Endothelial cell of umbilical vein (primary cell): ENCODE measurements around the gene FOXO4. TPM values are rescaled to one million over a fixed set of nuclear protein-coding genes. Genes with fewer than 3 reads are reported as not detected.

Experiments used
- BruUV-seq: library from RNA; stranded (reverse); fragments of 400-500 nt; replicated peaks from 2 replicates; lab custom pipeline; 2021; lab: Mats Ljungman, UMichigan
- CTCF ChIA-PET: fragments of 300-600, 350-600 bp; sonication (Branson Sonifier 250); formaldehyde crosslinking; loops from one replicate; lab custom pipeline; 2021; ENCODE audit warnings: antibody characterized with exemption, inconsistent platforms; lab: Charles Lee
- POLR2A ChIA-PET: fragments of 300-600, 350-600 bp; sonication (Branson Sonifier 250); formaldehyde crosslinking; loops from one replicate; lab custom pipeline; 2021; ENCODE audit warnings: antibody characterized with exemption, inconsistent platforms; lab: Charles Lee
- DNase-seq: peaks from one replicate; pipeline ENCODE4 v3.0.0-alpha.2; 2011; ENCODE audit warnings: low read depth, low spot score
- FAIRE-seq: peaks from 2 replicates; lab custom pipeline; 2011; peaks lifted over from hg19 to GRCh38; lab: Jason Lieb, UNC
- H2AFZ ChIP-seq: 2 replicates; pipeline ENCODE4 v1.6.0; 2012; ENCODE audit warnings: low read depth, low read length, control low read depth, inconsistent platforms
- H3K27ac ChIP-seq: 2 replicates; pipeline ENCODE4 v1.5.1; 2011; ENCODE audit warnings: low read depth, mild to moderate bottlenecking, control low read depth, low read length, moderate library complexity; ENCODE audit not compliant: insufficient read depth
- H3K27me3 ChIP-seq, 2 experiments: 2 replicates each; pipeline versions ENCODE4 v1.6.0 to v1.6.1; 2011; ENCODE audit warnings: low read length in 2 of 2, mixed read lengths in 1 of 2; ENCODE audit not compliant: control insufficient read depth in 2 of 2, insufficient read depth in 2 of 2
- H3K36me3 ChIP-seq, 2 experiments: 2 replicates in 1 of 2; 3 replicates in 1 of 2; pipeline ENCODE4 v1.5.1; 2011; ENCODE audit warnings: low read length in 2 of 2, mild to moderate bottlenecking in 1 of 2, moderate library complexity in 1 of 2; ENCODE audit not compliant: control insufficient read depth in 2 of 2, insufficient read depth in 2 of 2; ENCODE audit errors: extremely low read depth in 1 of 2
- H3K4me1 ChIP-seq: 3 replicates; pipeline ENCODE4 v1.5.1; 2011; ENCODE audit warnings: mild to moderate bottlenecking, low read length; ENCODE audit not compliant: control insufficient read depth, insufficient read depth; ENCODE audit errors: extremely low read depth
- H3K4me2 ChIP-seq: 2 replicates; pipeline ENCODE4 v1.6.1; 2011; ENCODE audit warnings: low read length, control low read depth, mixed read lengths; ENCODE audit not compliant: insufficient read depth
- H3K4me3 ChIP-seq, 3 experiments: fragments of 200-600 bp in 1 of 3; sonication (generic), shearing (Covaris generic) in 1 of 3; replicated peaks in 1 of 3; 2 replicates each; pipeline ENCODE4 v1.5.1; 2011 to 2016; ENCODE audit warnings: control low read depth in 3 of 3, low read length in 3 of 3, mild to moderate bottlenecking in 2 of 3, inconsistent platforms in 1 of 3, low read depth in 1 of 3, moderate library complexity in 1 of 3; ENCODE audit not compliant: insufficient read depth in 1 of 3
- H3K79me2 ChIP-seq: 2 replicates; pipeline ENCODE4 v1.6.0; 2012; ENCODE audit warnings: low read length, inconsistent platforms; ENCODE audit not compliant: control insufficient read depth, insufficient read depth
- H3K9ac ChIP-seq: replicated peaks from 2 replicates; pipeline ENCODE3; 2011; ENCODE audit warnings: low read length, control low read depth; ENCODE audit not compliant: insufficient read depth; ENCODE audit errors: extremely low read depth
- H3K9me1 ChIP-seq: replicated peaks from 3 replicates; pipeline ENCODE4 v1.6.0; 2011; ENCODE audit warnings: mild to moderate bottlenecking, low read length; ENCODE audit not compliant: control insufficient read depth, insufficient read depth; ENCODE audit errors: extremely low read depth
- H3K9me3 ChIP-seq: replicated peaks from 2 replicates; pipeline ENCODE4 v1.5.1; 2012; ENCODE audit warnings: low read length, inconsistent platforms; ENCODE audit not compliant: control insufficient read depth, insufficient read depth
- H4K20me1 ChIP-seq: replicated peaks from 2 replicates; pipeline ENCODE3; 2011; ENCODE audit warnings: mild to moderate bottlenecking, low read length; ENCODE audit not compliant: control insufficient read depth, insufficient read depth; ENCODE audit errors: extremely low read depth
- CTCF ChIP-seq, 2 donors: IDR thresholded peaks; 1 replicate in 1 of 2; 2 replicates in 1 of 2; pipeline ENCODE4 v1.5.1; 2011; ENCODE audit warnings: low read length in 2 of 2, mild to moderate bottlenecking in 2 of 2, moderate library complexity in 2 of 2, control low read depth in 1 of 2, inconsistent platforms in 1 of 2, low read depth in 1 of 2; ENCODE audit not compliant: insufficient read depth in 1 of 2; ENCODE audit errors: extremely low read depth in 1 of 2
- EZH2 ChIP-seq: IDR thresholded peaks from 2 replicates; pipeline ENCODE4 v1.6.1; 2012; ENCODE audit warnings: borderline replicate concordance, low read depth, mild to moderate bottlenecking, moderate library complexity, low read length, inconsistent platforms; ENCODE audit not compliant: severe bottlenecking
- FOS ChIP-seq: IDR thresholded peaks from 2 replicates; pipeline ENCODE4 v1.6.1; 2011; ENCODE audit warnings: mild to moderate bottlenecking, low read length, moderate library complexity, borderline replicate concordance; ENCODE audit not compliant: insufficient read depth
- GATA2 ChIP-seq: IDR thresholded peaks from 2 replicates; pipeline ENCODE4 v1.7.0; 2011; ENCODE audit warnings: low read depth, mild to moderate bottlenecking, moderate library complexity, mixed read lengths, low read length; ENCODE audit not compliant: insufficient read length, insufficient read depth
- JUN ChIP-seq: IDR thresholded peaks from 2 replicates; pipeline ENCODE4 v1.6.1; 2011; ENCODE audit warnings: borderline replicate concordance, low read depth; ENCODE audit not compliant: insufficient read length, insufficient read depth
- MAX ChIP-seq: IDR thresholded peaks from 2 replicates; pipeline ENCODE4 v1.6.1; 2011; ENCODE audit not compliant: insufficient read depth, insufficient read length
- MYC ChIP-seq: IDR thresholded peaks from one replicate; pipeline ENCODE4 v1.6.1; 2011; ENCODE audit warnings: mild to moderate bottlenecking, low read depth, low read length
- POLR2A ChIP-seq: IDR thresholded peaks from 2 replicates; pipeline ENCODE4 v1.6.1; 2012; ENCODE audit warnings: low read depth, mild to moderate bottlenecking, control low read depth, low read length
- POLR2AphosphoS5 ChIP-seq: IDR thresholded peaks from 2 replicates; pipeline ENCODE4 v1.6.1; 2012; ENCODE audit warnings: low read depth, mild to moderate bottlenecking, control low read depth, low read length, moderate library complexity; ENCODE audit not compliant: insufficient read depth
- dilution Hi-C: fragments of 300-500 bp; cut with MboI; formaldehyde crosslinking; loops from one replicate; pipeline ENCODE4 v1.15.0; 2019; ENCODE audit warnings: low sequenced_read_pairs; ENCODE audit not compliant: extremely low pct_ligation_motif_present
- intact Hi-C: fragments of 100-400 bp; cut with micrococcal nuclease; formaldehyde crosslinking; loops from one replicate; pipeline ENCODE4 v1.10.0; 2022
- polyA plus RNA-seq, 4 experiments: library from polyadenylated mRNA; depleted of rRNA in 3 of 4; stranded (reverse) in 3 of 4; unstranded in 1 of 4; fragments of >200 nt; gene quantifications; 2 replicates each; pipeline versions ENCODE4 v1.2.1 to v1.2.3, GENCODE V29; 2011 to 2012; ENCODE audit warnings: missing spikeins in 1 of 4
- total RNA-seq: library from RNA; stranded (reverse); gene quantifications from 2 replicates; pipeline ENCODE4 v1.2.3, GENCODE V29; 2021

FOXO4 gene
- total and polyA plus RNA-seq, 2 donors (not counting 3 experiments of a cell fraction or from before 2014, with no cell fraction given): 4.7 to 11.0 TPM

DNA sequence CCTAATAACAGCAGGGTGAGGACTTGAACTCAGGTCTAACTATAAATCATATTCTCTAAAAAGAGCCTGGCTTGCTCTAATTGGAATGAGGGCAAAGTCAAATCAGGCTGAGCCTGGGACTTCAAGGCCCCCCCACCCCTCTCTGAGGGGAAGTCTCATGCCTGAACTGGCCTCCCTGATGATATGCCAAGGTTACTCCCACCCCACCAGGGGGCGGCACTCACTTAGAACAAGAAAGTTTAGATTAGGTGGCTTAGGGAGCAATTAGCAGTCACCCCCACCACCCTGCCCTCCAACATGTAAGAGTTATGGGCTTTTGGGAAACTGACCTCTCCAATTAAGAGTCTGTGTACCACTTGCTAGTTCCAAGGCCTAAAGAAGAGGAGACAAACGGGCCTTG, 2.7 kb downstream of the FOXO4 start:
- Histone ChIP-seq H3K4me3 (no peak overlapping the region), H2AFZ (no peak overlapping the region), H3K9me3 (no peaks in the 10 kb centered on the region), H3K27ac (no peak overlapping the region), H3K4me2 (no peak overlapping the region), H3K4me1 (peaks cover 6% of the 10 kb centered on the region), H3K9me1 (no peaks in the 10 kb centered on the region), H4K20me1 (no peaks in the 10 kb centered on the region), H3K79me2 (no peaks in the 10 kb centered on the region), H3K27me3 (peaks cover 0 to 1% of the 10 kb centered on the region in 2 experiments), H3K36me3 (no peaks in the 10 kb centered on the region), H3K9ac (no peak overlapping the region)
- BruUV-seq: no TSS peak
- intact Hi-C loops: loop anchor here (1.0 to 2.0 kb wide), 3 partner anchors 20 to 80 kb away; partner anchors contain the start of gene MED12
- ChIA-PET CTCF (no interaction called here), POLR2A (no interaction called here)
- dilution Hi-C loops: no loop called here
- DNase-seq (peak; percentile 53), FAIRE-seq (peak; percentile 71)
- no peak for TF ChIP-seq POLR2A
- TF ChIP-seq POLR2AphosphoS5: no peak
- TF ChIP-seq CTCF (IDR thresholded peaks at IDR 0.05; ENCODE audit: extremely low read depth in 1 of 2, insufficient read depth in 1 of 2, low read depth in 1 of 2, low read length in 2 of 2): peak; percentile 41 to 49
- no peak for TF ChIP-seq GATA2
- no peak for TF ChIP-seq MYC

- Histone ChIP-seq H3K4me1 (peaks cover 6% of the 10 kb centered on the region), H3K27ac (no peak overlapping the region), H3K9me1 (no peaks in the 10 kb centered on the region), H3K4me3 (no peak overlapping the region), H3K79me2 (no peaks in the 10 kb centered on the region), H3K27me3 (peaks cover 0 to 1% of the 10 kb centered on the region in 2 experiments), H4K20me1 (no peaks in the 10 kb centered on the region), H3K9ac (no peak overlapping the region), H3K9me3 (no peaks in the 10 kb centered on the region), H2AFZ (no peak overlapping the region), H3K4me2 (no peak overlapping the region), H3K36me3 (no peaks in the 10 kb centered on the region)
- intact Hi-C loops (loop anchor here (1.0 to 2.0 kb wide), 3 partner anchors 19 to 80 kb away; partner anchors contain the start of gene MED12), dilution Hi-C loops (no loop called here)
- FAIRE-seq (no peak), DNase-seq (no peak)
- ChIA-PET POLR2A (no interaction called here), CTCF (interaction anchor here (1.0 to 1.3 kb wide), 3 partner anchors 13 to 20 kb away, joined by 3 to 8 read pairs (median 4); partner anchors contain the start of gene MED12)
- no TSS peak for BruUV-seq
- TF ChIP-seq GATA2 (no peak), POLR2AphosphoS5 (no peak), MYC (no peak), CTCF (IDR thresholded peaks at IDR 0.05; ENCODE audit: extremely low read depth in 1 of 2, insufficient read depth in 1 of 2, low read depth in 1 of 2, low read length in 2 of 2) (no peak), JUN (no peak), MAX (no peak), FOS (no peak), EZH2 (no peak), POLR2A (no peak)
These were observed 3.4 kb downstream of the FOXO4 start for GRCh38 chrX:71098951-71099506.
